TTC549 (cell line): ENCODE measurements around the gene RACGAP1.
"Not testable (repeated sequence)": the region's sequence is repeated elsewhere in the genome, so short reads cannot be mapped to it uniquely, and the experiment has no call there.

Experiments
- FAIRE-seq: peaks from 2 replicates; lab custom pipeline; 2012; peaks lifted over from hg19 to GRCh38; lab: Jason Lieb, UNC

Gene RACGAP1

GRCh38 chr12:50055831-50056638 lies 30.7 kb upstream of the RACGAP1 start:
- no peak for FAIRE-seq

- FAIRE-seq = no peak
These were observed 28.3 kb upstream of the RACGAP1 start for GRCh38 chr12:50053583-50053982.

DNA sequence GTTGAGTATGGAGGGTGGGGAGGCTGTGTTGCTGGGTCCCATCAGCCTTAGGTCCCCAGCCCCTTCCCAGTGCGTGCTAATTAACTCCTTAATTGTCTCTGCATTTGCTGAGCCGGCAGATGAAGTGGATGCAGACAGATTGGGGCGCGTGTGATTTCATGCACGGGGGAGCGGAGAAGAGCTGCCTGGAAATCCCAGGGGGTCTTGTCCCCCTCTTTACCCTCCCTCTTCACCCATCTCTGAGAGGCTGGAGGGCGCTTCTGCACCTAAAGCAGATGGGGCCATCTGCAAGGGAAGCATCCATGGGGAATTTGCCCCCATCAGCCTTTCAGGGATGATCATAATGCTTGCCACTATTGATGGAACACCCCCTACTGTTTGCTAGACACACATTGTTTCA lies 27.7 kb upstream of the RACGAP1 start:
- FAIRE-seq = no peak

GRCh38 chr12:50052544-50052943 lies 27.2 kb upstream of the RACGAP1 start:
- no peak for FAIRE-seq

DNA sequence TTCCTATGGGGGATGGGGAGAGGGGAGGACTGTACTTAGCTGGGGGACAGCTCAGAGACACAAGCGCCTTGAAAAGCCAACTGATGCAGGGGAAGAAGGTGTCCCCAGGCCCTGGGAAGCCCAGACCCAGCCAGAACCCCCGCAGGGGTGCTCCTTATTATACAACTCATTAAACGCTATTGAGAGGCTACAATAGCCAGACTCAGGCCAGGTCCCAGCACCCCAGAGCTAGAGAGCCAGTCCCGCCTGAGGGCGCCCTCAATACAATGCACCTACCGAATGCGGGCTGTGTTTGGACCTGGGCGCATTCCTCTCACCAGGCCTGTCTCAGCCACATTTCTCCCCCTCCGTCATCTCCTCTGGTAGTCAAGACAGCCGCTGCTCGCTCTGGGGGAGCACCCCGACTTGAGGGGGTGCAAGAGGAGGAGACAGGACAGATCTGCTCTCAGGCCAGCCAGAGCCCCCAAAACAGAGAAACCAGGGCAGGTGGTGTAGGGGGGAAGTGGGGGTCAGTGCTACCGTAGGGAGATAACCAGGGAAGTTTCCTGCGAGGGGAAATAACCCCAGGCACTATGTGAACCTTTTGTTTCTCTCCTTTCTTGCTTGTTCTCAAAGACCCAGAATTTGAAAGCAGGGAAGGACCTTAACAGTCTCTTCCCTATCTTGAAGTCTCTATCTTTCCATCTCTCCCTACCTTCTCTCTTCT lies 26.0 kb upstream of the RACGAP1 start:
- FAIRE-seq = no peak

DNA sequence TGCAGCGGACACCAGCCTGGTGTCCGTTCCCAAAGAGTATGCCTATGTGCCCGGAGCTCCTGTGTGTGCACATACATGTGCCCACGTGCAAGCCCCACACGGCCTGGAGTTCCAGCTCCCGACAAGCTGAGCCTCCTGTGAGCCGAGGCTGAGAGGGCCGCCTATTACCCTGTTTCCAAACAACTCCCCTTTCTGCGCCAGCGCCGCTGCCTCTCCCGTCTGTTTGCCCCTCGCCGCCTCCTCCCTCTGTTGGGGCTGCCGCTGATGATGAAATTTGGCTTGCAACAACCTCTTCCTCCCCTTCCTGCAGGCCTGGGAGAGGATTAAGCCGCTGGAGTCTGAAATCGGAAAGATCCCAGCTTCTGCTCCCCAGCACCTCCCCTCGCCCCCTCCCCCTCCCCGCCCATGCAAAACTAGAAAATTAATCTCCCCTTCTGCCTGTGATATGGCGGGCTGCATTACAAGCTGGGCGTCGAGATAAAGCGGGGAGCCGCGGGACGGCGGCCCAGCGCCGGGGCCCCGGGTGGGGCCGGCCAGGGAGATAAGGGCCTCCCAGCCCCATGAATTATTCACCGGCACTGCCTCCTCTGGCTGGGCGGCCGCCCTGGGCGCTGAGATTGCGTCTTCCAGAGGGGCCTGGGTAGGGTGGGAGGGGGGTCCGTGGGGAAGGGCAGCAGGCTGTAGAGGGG lies 25.3 kb upstream of the RACGAP1 start:
- FAIRE-seq = no peak

GRCh38 chr12:50050119-50050385 lies 24.8 kb upstream of the RACGAP1 start:
- no peak for FAIRE-seq

DNA sequence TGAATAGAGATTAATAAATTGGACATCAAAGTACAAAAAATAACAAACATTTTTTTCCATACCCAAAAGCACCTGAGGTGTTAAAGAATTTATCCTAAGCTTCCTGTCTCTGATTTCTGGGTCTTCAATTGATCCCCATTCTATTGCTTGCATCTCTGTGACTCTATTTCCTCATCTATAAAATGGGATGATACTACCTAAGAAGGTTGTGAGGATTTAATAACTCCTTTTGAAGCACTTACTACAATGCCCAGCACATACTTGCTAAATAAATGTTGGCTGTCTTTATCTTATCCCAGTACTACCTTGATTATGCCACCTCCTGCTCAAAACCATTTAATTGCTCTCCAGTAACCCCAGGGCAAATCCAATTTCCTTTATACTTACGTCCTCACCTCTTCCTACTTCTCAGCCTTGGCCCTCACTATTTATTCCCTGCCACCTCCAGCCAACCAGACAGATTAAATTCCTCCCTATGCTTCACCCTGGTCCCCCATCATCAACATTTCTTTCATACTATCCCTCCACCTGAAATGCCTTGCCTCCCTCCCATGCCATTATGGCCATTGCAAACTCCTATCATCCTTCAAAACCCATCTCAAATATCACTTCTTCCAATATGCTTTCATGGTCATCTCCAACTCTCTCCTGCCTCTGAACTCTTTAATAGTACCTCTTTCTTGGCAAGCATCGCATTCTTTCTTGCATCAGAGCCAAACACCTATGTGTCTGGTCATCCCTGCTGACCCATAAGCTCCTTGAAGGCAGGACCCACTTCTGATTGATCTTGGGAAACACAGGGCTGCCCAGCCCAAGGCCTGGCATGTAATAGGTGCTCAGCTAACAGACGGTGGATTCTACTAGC lies 24.2 kb upstream of the RACGAP1 start:
- FAIRE-seq = no peak

DNA sequence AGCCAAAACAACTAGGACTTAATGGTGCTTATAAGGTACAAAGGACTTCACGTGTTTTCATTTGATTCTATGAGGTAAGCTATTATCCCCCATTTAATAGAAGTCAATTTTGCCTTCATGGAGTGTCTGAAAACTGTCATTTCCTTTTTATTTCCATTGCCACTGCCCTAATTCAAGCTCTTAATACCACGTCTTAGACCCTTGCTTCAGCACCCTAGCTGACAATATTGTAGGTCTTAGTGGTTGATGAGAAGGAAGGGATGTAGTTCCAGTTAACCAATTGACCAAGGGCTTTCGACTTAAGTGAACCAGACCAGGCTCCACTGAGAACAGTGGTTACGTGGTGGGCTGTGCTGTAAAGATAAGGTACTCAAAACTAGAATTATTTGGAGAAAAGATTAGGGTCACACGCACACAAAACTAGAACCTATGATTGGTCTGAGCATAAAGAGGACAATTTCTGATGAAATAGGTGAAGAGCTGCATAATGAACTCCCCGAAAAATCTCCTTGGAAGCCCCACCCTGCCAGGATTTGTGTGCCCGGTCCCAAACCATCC lies 22.5 kb upstream of the RACGAP1 start:
- FAIRE-seq = no peak

DNA sequence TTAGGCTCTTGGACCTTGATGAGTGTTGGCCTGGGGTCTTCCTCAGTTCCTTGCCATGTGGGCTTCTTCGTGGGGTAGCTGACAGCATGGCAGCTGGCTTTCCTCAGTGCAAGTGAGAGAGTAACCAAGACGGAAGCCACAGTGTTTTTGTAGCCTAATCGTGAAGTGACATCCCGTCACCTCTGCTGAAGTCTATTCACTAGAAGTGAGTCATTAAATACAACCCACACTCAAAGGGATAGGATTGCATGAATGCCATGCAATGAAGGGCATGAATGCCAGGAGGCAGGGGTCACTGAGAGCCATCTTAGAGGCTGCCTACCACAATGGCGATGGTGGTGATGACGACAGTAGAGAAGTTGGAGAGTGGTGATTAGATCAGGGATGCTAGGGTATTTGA lies 18.6 kb upstream of the RACGAP1 start:
- no peak for FAIRE-seq

DNA sequence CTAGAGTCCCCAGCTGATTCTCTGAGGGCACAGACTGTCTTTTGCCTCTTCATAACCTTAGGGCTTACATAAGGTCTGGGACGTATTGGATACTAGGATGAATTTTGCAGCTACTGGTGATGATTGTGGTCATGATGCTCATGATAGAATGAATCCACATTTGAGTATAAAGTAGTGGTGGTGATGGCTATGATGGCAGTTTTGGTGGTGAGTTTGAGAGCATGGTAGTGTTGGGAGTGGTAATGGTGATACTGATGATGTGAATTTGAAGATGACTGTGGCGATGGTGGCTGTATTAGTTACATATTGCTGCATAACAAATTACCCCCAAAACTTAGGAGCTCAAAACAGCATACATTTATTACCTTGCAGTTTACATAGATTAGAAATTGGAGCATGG lies 18.0 kb upstream of the RACGAP1 start:
- FAIRE-seq = no peak

- FAIRE-seq = no peak
These were observed 17.4 kb upstream of the RACGAP1 start for GRCh38 chr12:50042693-50043092.

DNA sequence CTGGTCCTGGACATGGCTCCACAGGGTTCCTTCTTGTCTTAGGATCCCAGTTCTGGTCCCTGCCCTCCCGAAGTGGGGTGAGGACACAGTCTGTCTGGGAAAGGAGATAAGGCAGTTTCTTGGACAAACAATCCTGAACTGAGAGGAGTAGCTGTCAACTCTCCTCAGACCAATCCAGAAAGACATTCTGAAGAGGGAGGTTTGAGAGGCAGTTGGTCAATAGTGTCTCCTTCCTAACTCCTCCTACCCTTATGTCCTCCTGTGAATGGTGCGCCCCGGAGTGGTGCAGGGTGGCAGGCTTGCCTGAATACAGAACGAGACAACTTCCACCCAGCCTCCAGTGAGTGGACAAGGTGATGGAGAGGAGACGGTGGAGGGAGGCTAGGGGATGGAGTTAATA lies 16.7 kb upstream of the RACGAP1 start:
- no peak for FAIRE-seq

- FAIRE-seq = no peak
These were observed 16.0 kb upstream of the RACGAP1 start for GRCh38 chr12:50041062-50041860.

DNA sequence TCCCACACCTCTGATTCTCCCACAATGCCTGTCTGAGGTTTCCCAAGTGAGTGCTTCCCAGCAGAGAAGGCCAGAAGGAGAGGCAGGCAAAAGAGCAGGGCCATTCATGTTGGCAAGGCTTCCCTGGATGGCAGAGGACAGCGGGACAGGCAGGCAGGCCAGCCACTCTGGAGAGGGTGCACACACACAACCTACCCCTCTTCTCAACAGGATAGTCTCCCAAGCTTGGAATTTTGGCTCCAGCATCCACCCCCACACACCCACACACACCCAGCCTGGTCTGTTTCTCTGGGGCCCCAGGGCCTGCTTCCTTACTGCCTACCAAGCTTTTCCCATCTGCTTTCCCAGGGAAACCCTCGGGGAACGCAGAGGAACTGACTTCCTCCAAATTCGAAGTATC lies 15.4 kb upstream of the RACGAP1 start:
- no peak for FAIRE-seq

DNA sequence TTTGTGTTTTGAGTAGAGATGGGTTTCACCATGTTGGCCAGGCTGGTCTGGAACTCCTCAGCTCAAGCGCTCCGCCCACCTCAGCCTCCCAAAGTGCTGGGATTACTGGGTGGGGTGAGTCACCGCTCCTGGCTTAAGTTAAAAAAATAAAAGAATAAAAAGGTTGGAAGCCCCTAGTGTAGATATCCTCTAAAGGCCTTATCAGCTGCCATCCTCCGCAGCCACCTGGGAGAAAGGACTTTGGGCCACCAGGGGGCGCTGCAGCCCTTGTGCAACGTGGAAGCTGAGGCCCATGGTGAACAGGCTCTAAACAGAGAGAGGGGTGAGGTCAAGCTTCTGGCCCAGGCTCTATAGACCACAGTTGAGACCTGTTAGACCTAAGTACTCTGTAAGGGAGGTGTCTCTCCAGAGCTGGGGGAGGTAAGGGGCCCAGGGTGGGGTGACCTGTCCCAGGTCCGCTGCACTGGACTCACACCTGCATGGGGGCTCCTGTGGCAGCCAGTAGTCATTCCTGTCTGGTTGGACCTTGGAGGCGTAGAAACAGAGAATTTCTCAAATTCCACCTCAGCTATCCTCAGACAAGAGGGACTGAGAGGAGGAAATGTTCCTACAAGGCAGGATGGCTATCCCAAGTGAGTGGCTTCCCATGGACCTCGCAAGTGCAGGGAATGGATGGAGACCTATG lies 14.0 kb upstream of the RACGAP1 start:
- no peak for FAIRE-seq

DNA sequence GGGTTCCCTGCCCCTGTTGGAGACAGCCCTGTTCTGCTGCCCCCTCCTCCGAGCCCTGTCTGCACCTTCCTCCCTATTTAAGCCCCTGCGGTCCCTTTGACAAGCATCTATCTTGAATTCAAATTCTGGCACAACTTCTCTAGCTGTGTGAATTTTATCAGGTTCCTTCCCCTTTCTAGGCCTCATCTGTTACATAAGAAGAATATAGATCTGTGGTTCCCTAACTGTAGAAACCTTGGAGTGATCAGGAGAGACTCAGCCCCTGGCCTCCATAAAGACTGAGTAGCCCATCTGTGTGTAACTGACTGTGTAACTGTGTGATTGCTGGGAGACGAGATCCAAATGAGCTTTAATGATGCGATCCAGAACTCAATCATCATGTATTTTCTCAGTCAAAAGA lies 13.0 kb upstream of the RACGAP1 start:
- no peak for FAIRE-seq

DNA sequence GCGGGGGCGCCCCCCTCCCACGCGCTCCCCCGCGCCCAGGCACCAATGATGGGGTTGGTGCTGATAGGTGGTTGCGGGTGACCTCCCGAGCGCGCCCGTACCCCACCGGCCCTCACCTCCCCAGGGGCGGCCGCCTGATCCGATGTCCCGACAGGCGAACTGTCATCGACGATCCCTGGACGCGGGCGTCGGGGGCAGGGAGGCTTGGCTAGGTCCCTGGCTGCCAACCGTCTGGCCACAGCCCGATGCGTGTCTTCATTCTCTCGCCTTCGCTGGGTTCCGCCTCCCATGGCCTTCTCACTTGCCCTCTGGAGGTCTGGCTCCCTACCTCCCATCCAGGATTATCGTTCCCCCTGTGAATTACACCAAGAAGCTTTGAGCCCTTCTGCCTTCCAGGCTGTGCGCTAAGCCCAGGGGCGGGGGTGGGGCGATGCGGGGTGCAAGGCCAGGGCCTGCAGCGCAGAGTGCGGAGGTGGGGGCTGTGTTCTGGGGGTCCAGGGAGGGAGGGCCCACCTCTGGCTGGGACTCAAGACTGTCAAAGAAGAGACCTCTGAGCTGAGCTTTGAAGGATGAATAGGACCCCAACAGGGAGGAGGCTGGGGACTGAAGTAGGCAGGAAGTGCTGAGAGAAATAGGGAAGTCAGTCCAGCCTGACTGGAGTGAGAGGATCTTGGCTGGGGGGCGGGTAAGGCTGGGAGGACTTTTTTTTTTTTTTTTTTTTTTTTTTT lies 7.7 kb upstream of the RACGAP1 start:
- FAIRE-seq = no peak

DNA sequence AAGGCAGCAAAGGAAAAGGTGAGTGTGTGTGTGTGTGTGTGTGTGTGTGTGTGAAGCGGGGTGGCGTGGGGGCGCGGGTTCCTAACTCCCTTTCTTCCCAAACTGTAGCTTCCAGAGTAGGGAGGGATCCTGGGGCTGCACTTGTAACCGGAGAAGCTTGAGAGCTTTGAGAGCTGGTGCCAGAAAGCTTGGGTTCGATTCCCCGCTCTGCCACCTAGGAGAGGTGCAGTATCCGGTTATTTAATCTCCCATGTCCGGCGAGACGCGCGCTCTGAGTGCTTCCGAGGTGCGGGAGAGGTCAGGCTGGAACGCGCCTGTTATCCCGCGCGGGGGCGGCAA lies 7.2 kb upstream of the RACGAP1 start:
- no peak for FAIRE-seq

DNA sequence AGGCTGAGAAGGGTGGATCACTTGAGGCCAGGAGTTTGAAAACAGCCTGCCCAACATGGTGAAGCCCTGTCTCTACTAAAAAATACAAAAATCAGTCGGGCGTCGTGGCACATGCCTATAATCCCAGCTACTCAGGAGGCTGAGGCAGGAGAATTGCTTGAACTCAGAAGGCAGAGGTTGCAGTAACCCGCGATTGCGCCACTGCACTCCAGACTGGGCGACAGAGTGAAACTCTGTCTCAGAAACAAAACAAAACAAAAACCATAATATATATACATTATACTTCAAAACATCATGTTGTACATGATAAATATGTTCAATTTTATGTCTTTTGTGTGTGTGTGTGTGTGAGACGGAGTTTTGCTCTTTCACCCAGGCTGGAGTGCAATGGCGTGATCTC lies 5.2 kb upstream of the RACGAP1 start:
- not testable (repeated sequence) for FAIRE-seq
